ENCODE data around the gene ALPK3. TPM values are rescaled to one million over a fixed set of nuclear protein-coding genes. Genes with fewer than 3 reads are reported as not detected.

Gene ALPK3
- total and polyA plus RNA-seq, 2 donors, result 1.1 to 1.3 TPM

DNA sequence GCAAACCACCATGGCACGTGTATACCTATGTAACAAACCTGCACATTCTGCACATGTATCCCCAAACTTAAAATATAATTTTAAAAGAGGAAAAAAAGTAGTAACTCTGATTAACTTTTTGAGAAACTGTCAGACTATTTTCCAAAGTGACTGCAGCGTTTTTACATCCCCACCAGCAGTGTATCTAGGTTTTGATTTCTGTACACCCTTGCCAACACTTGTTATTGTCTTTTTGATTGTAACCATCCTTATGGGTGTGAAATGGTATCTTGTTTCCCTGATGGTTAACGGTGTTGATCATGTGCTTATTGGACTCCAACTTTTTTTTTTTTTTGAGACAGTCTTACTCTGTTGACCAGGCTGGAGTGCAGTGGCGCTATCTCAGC lies 23.0 kb upstream of the ALPK3 start:
- peaks cover 36 to 62% of the 10 kb centered on the region in 2 donors for H3K36me3 ChIP-seq (ENCODE audit: control insufficient read depth in 2 of 2, insufficient read depth in 2 of 2, low read length in 1 of 2)

DNA sequence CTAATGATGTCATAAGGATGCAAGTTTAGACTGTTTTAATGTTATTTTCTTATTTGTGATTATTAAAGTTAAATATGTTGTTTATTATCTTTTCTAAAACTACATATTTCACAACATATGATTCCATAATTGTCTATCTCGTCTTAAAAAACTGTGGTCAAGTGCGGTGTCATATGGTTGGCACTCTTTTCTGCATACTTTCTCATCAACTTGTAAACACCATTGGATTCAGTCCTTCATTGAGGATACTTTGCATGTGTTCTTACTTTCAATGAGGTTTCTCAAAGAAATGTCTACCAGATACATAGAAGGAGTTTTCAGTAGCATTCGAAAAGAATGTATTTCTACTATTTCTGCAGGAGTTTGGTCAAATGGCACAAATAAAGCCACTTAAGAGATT lies 22.0 kb upstream of the ALPK3 start:
- no peak for DNase-seq (ENCODE audit: low read depth in 6 of 9, low spot score in 9 of 9)
- H3K4me3 ChIP-seq (ENCODE audit: low read length in 2 of 2), result no peak overlapping the region
- no peaks in the 10 kb centered on the region for H3K9me3 ChIP-seq (ENCODE audit: control insufficient read depth in 2 of 2, insufficient read depth in 1 of 2, low read length in 1 of 2)
- no peak overlapping the region for H3K27ac ChIP-seq (ENCODE audit: low read depth in 1 of 2, low read length in 1 of 2)
- 96% methylated on average over 3 of the region's 3 CpGs for WGBS
- no peaks in the 10 kb centered on the region for H3K4me1 ChIP-seq (ENCODE audit: control insufficient read depth in 2 of 2, insufficient read depth in 2 of 2, low read length in 2 of 2)
- H3K27me3 ChIP-seq (ENCODE audit: control insufficient read depth in 2 of 2, insufficient read depth in 1 of 2, low read length in 1 of 2), result no peaks in the 10 kb centered on the region
- peaks cover 44 to 71% of the 10 kb centered on the region in 2 donors for H3K36me3 ChIP-seq (ENCODE audit: control insufficient read depth in 2 of 2, insufficient read depth in 2 of 2, low read length in 1 of 2)

More for the DNA sequence above, 23.0 kb upstream of the ALPK3 start:
- no peak for DNase-seq (ENCODE audit: low read depth in 6 of 9, low spot score in 9 of 9)
- H3K4me1 ChIP-seq (ENCODE audit: control insufficient read depth in 2 of 2, insufficient read depth in 2 of 2, low read length in 2 of 2), result no peaks in the 10 kb centered on the region
- no peak overlapping the region for H3K27ac ChIP-seq (ENCODE audit: low read depth in 1 of 2, low read length in 1 of 2)
- H3K27me3 ChIP-seq (ENCODE audit: control insufficient read depth in 2 of 2, insufficient read depth in 1 of 2, low read length in 1 of 2), result no peaks in the 10 kb centered on the region
- no peak overlapping the region for H3K4me3 ChIP-seq (ENCODE audit: low read length in 2 of 2)
- WGBS, result 97% methylated on average over 4 of the region's 4 CpGs
- no peaks in the 10 kb centered on the region for H3K9me3 ChIP-seq (ENCODE audit: control insufficient read depth in 2 of 2, insufficient read depth in 1 of 2, low read length in 1 of 2)

DNA sequence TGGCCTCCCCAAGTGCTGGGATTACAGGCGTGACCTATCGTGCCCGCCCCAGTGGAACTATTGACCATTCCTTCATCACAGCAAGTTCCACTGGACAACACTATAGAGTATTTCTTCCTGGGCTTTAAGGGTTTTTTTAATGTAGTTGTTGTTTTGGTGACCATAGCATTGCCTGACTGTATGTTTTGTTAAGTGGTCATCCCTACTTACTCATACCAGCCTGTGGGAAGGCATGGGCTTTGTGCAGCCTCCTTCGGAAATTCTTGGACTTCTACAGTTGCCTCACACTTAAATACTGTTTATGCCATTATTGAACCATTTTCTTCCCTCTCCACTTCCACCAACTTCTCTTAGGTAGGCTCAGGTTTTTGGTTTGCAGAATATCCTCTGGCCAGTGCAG lies 19.9 kb upstream of the ALPK3 start:
- no peak for DNase-seq (ENCODE audit: low read depth in 6 of 9, low spot score in 9 of 9)
- H3K27ac ChIP-seq (ENCODE audit: low read depth in 1 of 2, low read length in 1 of 2), result no peak overlapping the region
- peaks cover 57 to 68% of the 10 kb centered on the region in 2 donors for H3K36me3 ChIP-seq (ENCODE audit: control insufficient read depth in 2 of 2, insufficient read depth in 2 of 2, low read length in 1 of 2)
- H3K27me3 ChIP-seq (ENCODE audit: control insufficient read depth in 2 of 2, insufficient read depth in 1 of 2, low read length in 1 of 2), result no peaks in the 10 kb centered on the region
- no peaks in the 10 kb centered on the region for H3K4me1 ChIP-seq (ENCODE audit: control insufficient read depth in 2 of 2, insufficient read depth in 2 of 2, low read length in 2 of 2)
- H3K9me3 ChIP-seq (ENCODE audit: control insufficient read depth in 2 of 2, insufficient read depth in 1 of 2, low read length in 1 of 2), result no peaks in the 10 kb centered on the region
- no peak overlapping the region for H3K4me3 ChIP-seq (ENCODE audit: low read length in 2 of 2)
- 99% methylated on average over 4 of the region's 4 CpGs for WGBS

DNA sequence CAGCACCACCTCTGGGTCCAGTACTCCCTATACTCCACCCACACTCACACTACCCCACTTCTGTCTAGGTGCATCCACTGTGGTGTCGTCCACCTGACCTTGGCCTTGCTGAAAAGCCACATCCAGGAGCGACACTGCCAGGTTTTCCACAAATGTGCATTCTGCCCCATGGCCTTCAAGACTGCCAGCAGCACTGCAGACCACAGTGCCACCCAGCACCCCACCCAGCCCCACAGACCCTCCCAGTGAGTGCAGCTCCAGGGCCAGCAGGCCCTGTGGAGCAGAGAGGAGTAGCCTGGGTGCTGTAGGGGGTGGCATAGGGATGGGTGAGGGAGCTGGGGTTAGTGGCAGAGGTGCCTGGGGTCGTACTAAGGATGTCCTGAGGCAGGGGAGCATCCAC lies 19.4 kb upstream of the ALPK3 start:
- Histone ChIP-seq H3K27ac (ENCODE audit: low read depth in 1 of 2, low read length in 1 of 2) (no peak overlapping the region), H3K4me1 (ENCODE audit: control insufficient read depth in 2 of 2, insufficient read depth in 2 of 2, low read length in 2 of 2) (no peaks in the 10 kb centered on the region), H3K4me3 (ENCODE audit: low read length in 2 of 2) (no peak overlapping the region), H3K9me3 (ENCODE audit: control insufficient read depth in 2 of 2, insufficient read depth in 1 of 2, low read length in 1 of 2) (no peaks in the 10 kb centered on the region), H3K36me3 (ENCODE audit: control insufficient read depth in 2 of 2, insufficient read depth in 2 of 2, low read length in 1 of 2) (peaks cover 62 to 69% of the 10 kb centered on the region in 2 donors), H3K27me3 (ENCODE audit: control insufficient read depth in 2 of 2, insufficient read depth in 1 of 2, low read length in 1 of 2) (no peaks in the 10 kb centered on the region)
- WGBS, result 98% methylated on average over 3 of the region's 3 CpGs
- DNase-seq (ENCODE audit: low read depth in 6 of 9, low spot score in 9 of 9), result no peak

DNA sequence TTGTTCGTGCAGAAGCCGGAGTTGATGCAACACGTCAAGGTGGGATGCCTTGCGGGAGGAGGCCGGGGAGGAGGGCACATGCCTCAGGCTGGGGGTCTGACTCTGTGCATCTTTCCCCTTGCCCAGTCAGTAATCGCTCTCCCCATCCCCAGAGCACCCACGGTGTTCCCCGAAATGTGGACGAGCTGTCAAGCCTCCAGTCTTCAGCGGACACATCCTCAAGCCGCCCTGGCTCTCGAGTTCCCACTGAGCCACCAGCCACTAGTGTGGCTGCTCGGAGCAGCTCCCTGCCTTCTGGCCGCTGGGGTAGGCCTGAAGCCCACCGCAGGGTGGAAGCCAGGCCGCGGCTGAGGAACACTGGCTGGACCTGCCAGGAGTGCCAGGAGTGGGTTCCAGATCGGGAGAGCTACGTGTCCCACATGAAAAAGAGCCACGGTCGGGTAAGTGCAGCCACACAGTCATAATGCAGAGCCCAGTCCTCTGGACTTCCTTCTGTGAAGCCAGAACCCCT lies 18.7 kb upstream of the ALPK3 start:
- WGBS, result 98% methylated on average over 21 of the region's 21 CpGs

DNA sequence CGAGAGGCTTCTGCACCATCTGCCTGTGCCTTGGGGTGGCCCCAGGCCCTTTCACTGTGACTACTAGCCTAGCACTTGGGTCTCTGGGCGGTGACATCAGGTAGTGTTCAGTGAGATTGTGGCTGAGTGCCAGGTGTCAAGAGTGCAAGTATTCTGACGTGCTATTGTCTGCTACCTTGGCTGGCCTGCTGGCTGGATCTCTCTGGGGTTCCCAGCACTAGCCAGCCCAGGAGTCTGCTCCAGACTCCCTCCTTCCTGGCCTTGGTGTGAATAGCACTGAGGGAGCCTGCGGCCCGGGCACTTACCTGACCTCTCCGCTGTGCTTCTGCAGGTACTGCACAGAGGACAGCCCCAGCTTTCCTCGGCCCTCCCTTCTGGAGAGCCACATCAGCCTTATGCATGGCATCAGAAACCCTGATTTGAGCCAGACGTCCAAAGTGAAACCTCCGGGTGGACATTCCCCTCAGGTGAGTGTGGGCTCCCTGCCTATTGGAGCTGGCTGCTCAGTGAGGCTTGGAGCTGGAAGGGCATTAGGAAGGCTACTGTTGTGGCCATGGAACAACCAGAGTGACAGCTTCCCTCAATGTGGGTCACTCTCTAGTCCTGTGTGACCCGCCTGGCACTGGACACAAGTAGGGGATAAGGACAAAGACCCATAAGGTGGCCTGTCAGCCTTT lies 17.5 kb upstream of the ALPK3 start:
- Histone ChIP-seq H3K36me3 (ENCODE audit: control insufficient read depth in 2 of 2, insufficient read depth in 2 of 2, low read length in 1 of 2) (peaks cover 72 to 80% of the 10 kb centered on the region in 2 donors), H3K27ac (ENCODE audit: low read depth in 1 of 2, low read length in 1 of 2) (no peak overlapping the region), H3K4me3 (ENCODE audit: low read length in 2 of 2) (no peak overlapping the region), H3K4me1 (ENCODE audit: control insufficient read depth in 2 of 2, insufficient read depth in 2 of 2, low read length in 2 of 2) (no peaks in the 10 kb centered on the region), H3K9me3 (ENCODE audit: control insufficient read depth in 2 of 2, insufficient read depth in 1 of 2, low read length in 1 of 2) (no peaks in the 10 kb centered on the region), H3K27me3 (ENCODE audit: control insufficient read depth in 2 of 2, insufficient read depth in 1 of 2, low read length in 1 of 2) (no peaks in the 10 kb centered on the region)
- no peak for DNase-seq (ENCODE audit: low read depth in 6 of 9, low spot score in 9 of 9)
- 95% methylated on average over 10 of the region's 10 CpGs for WGBS

More for the DNA sequence above, 18.7 kb upstream of the ALPK3 start:
- peaks cover 65 to 72% of the 10 kb centered on the region in 2 donors for H3K36me3 ChIP-seq (ENCODE audit: control insufficient read depth in 2 of 2, insufficient read depth in 2 of 2, low read length in 1 of 2)
- no peak overlapping the region for H3K27ac ChIP-seq (ENCODE audit: low read depth in 1 of 2, low read length in 1 of 2)
- H3K4me1 ChIP-seq (ENCODE audit: control insufficient read depth in 2 of 2, insufficient read depth in 2 of 2, low read length in 2 of 2), result no peaks in the 10 kb centered on the region
- H3K4me3 ChIP-seq (ENCODE audit: low read length in 2 of 2), result no peak overlapping the region
- no peaks in the 10 kb centered on the region for H3K9me3 ChIP-seq (ENCODE audit: control insufficient read depth in 2 of 2, insufficient read depth in 1 of 2, low read length in 1 of 2)
- DNase-seq (ENCODE audit: low read depth in 6 of 9, low spot score in 9 of 9), result no peak
- no peaks in the 10 kb centered on the region for H3K27me3 ChIP-seq (ENCODE audit: control insufficient read depth in 2 of 2, insufficient read depth in 1 of 2, low read length in 1 of 2)

DNA sequence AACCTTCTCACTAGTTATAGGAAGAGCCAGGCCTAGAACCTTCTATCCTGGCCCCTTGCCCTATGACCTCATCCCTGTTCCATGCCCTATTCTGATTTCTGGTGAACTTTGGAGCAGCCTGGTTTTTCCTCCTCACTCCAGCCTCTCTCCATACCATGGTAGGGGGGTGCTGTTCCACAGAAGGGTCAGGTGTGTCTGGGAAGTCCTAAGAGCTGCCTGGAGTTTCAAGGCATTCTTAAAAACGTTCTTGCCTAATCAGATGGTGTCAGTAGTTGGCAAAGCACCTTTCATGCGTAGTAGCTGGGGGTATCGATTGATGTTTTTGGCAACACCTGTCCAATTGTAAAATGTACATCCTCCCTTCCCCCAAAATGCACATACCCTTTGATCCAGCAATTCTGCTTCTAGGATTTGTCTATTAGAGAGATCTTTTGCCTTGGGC lies 16.8 kb upstream of the ALPK3 start:
- DNase-seq (ENCODE audit: low read depth in 6 of 9, low spot score in 9 of 9), result no peak
- 93% methylated on average over 3 of the region's 3 CpGs for WGBS
- H3K36me3 ChIP-seq (ENCODE audit: control insufficient read depth in 2 of 2, insufficient read depth in 2 of 2, low read length in 1 of 2), result peaks cover 77 to 83% of the 10 kb centered on the region in 2 donors

DNA sequence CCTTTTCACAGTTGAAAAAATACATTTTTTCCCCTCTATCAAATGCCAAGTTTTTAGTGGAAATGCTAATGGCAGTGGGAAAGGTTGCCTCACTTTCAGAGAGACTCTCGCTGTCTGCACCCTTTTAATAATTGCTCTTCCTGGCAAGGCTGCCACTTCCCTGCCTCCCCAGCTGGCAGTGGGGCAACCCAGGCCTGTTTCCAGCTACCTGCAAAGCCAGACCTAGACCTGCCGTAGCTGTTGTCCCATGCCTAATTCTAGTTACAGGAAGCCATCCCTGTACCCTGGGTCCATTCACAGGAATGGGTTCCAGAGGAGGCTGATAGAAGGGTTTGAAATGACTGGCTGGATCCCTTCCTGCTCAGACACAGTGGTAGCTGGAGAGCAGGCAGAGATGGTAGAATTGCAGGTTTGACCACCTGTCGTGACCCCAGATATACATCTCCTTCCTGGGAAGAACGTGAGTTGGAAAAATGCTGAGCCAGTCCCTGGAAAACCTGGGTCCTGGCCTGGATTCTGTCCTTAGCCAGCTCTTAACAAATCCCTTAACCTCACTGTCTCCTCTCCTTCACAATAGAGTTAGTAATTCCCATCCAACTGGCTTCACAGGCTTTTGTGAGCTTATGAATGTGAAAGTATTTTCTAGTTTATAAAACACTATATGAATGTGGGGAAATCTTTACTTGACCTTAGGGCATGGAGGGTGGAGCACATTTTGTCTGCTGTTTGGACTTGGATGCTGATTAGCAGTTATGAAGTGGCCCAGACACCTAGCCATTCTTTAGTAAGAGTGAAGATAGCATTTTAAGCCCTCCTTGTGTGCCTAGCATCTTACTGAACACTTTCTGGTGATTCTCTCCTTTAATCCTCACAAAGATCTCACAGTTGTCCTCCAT lies 12.9 kb upstream of the ALPK3 start:
- no peaks in the 10 kb centered on the region for H3K4me1 ChIP-seq (ENCODE audit: control insufficient read depth in 2 of 2, insufficient read depth in 2 of 2, low read length in 2 of 2)
- no peak overlapping the region for H3K4me3 ChIP-seq (ENCODE audit: low read length in 2 of 2)
- no peak for DNase-seq (ENCODE audit: low read depth in 6 of 9, low spot score in 9 of 9)
- H3K27ac ChIP-seq (ENCODE audit: low read depth in 1 of 2, low read length in 1 of 2), result no peak overlapping the region
- H3K36me3 ChIP-seq (ENCODE audit: control insufficient read depth in 2 of 2, insufficient read depth in 2 of 2, low read length in 1 of 2), result peaks cover 54% of the 10 kb centered on the region in 2 donors
- no peaks in the 10 kb centered on the region for H3K9me3 ChIP-seq (ENCODE audit: control insufficient read depth in 2 of 2, insufficient read depth in 1 of 2, low read length in 1 of 2)
- no peaks in the 10 kb centered on the region for H3K27me3 ChIP-seq (ENCODE audit: control insufficient read depth in 2 of 2, insufficient read depth in 1 of 2, low read length in 1 of 2)
- 98% methylated on average over 4 of the region's 4 CpGs for WGBS

More for the DNA sequence above, 16.8 kb upstream of the ALPK3 start:
- Histone ChIP-seq H3K4me1 (ENCODE audit: control insufficient read depth in 2 of 2, insufficient read depth in 2 of 2, low read length in 2 of 2) (no peaks in the 10 kb centered on the region), H3K4me3 (ENCODE audit: low read length in 2 of 2) (no peak overlapping the region), H3K27me3 (ENCODE audit: control insufficient read depth in 2 of 2, insufficient read depth in 1 of 2, low read length in 1 of 2) (no peaks in the 10 kb centered on the region), H3K9me3 (ENCODE audit: control insufficient read depth in 2 of 2, insufficient read depth in 1 of 2, low read length in 1 of 2) (no peaks in the 10 kb centered on the region), H3K27ac (ENCODE audit: low read depth in 1 of 2, low read length in 1 of 2) (no peak overlapping the region)

DNA sequence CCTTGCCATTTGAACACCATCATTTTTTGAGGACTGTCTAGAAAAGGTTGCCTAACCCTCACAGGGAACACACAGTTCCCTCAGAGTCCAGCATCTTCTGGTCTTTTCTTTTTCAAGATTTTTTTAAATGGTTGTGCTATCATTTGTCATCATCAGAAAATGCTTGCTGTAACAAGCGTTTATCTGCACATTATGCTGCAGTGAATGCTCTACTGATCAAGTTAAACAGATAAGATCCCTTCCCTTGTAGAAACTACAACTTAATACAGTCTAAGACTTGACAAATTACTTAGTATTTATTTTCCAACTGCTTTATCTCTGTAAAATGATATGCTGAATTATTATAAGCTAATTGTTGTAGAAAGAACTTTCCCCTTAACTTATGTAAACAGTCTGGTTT lies 11.9 kb upstream of the ALPK3 start:
- H3K27ac ChIP-seq (ENCODE audit: low read depth in 1 of 2, low read length in 1 of 2), result peak overlapping the region in 1 of 2 donors; percentile 17
- no peaks in the 10 kb centered on the region for H3K27me3 ChIP-seq (ENCODE audit: control insufficient read depth in 2 of 2, insufficient read depth in 1 of 2, low read length in 1 of 2)
- H3K9me3 ChIP-seq (ENCODE audit: control insufficient read depth in 2 of 2, insufficient read depth in 1 of 2, low read length in 1 of 2), result no peaks in the 10 kb centered on the region
- H3K4me3 ChIP-seq (ENCODE audit: low read length in 2 of 2), result no peak overlapping the region
- H3K36me3 ChIP-seq (ENCODE audit: control insufficient read depth in 2 of 2, insufficient read depth in 2 of 2, low read length in 1 of 2), result peaks cover 44% of the 10 kb centered on the region in 2 donors
- 96% methylated on average over 1 of the region's 1 CpG for WGBS
- no peaks in the 10 kb centered on the region for H3K4me1 ChIP-seq (ENCODE audit: control insufficient read depth in 2 of 2, insufficient read depth in 2 of 2, low read length in 2 of 2)
- DNase-seq (ENCODE audit: low read depth in 6 of 9, low spot score in 9 of 9), result no peak

Data from thymus (tissue), 11 donors.